Posterior vena cava (tissue), 2 donors: Measurements from ENCODE around the gene PKD1L1. TPM values are rescaled to one million over a fixed set of nuclear protein-coding genes. Genes with fewer than 3 reads are reported as not detected.

Source experiments
- DNase-seq: peaks from one replicate; pipeline ENCODE4 v3.0.0-alpha.2; 2020; ENCODE audit warnings: low spot score
- intact Hi-C, 2 donors: fragments of 100-400 bp; cut with DNase I; formaldehyde crosslinking; loops; one replicate each; pipeline versions ENCODE4 v1.14.1 to v1.14.2; 2022 to 2023
- total RNA-seq, 2 donors: library from RNA; stranded (reverse); fragmentation: NEBNext Ultra II Directional; extraction: Animal tissue kit (Norgen Biotek cat#: 25700); gene quantifications; one replicate each; pipeline ENCODE4 v1.2.1, GENCODE V29; 2021
- donor health status: DM: yes; HTN: yes; CAD: no.
- donor health status: DM: yes; HTN: yes; CAD: no.

The PKD1L1 gene
- total RNA-seq, 2 donors from 2014 or later: 0.88 to 0.90 TPM

GRCh38 chr7:47787249-47788069 is 160.8 kb downstream of the PKD1L1 start:
- no peak for DNase-seq
- intact Hi-C loops: no loop called here

DNA sequence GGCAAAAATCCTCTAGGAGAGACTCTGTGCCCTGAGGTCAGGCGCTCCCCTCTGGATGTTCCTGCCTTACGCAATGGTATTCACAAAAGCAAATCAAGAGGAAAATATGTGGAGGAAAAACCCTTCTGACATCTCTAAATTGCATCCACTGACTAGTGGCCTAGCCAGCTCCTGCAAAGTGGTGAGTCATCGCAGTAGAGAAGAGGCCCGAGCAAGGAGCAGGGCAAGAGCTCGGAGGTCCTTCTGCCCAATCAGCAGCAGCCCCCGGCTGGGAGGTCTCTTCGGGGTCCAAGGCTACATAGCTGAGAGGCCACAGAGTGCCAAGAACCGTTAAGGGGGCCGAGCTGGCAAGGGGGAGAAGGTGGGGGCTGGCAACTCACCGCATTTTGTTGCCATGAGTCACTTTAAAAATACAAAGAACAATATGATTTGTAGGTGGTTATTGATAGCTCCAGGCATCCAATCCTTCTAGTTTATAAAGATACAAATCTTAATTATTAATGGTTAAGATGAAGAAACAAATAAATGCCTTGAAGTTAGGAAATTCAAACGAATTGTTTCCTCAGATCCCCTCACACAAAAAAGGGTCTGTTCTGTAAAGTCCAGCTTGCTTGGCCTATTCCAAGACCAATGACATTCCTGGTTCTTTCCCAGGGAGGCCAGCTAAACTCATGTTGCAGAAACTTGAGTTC is 161.6 kb downstream of the PKD1L1 start:
- DNase-seq: peak; percentile 87
- intact Hi-C loops: no loop called here

GRCh38 chr7:47785923-47786556 is 162.2 kb downstream of the PKD1L1 start:
- DNase-seq: no peak
- intact Hi-C loops: no loop called here

DNA sequence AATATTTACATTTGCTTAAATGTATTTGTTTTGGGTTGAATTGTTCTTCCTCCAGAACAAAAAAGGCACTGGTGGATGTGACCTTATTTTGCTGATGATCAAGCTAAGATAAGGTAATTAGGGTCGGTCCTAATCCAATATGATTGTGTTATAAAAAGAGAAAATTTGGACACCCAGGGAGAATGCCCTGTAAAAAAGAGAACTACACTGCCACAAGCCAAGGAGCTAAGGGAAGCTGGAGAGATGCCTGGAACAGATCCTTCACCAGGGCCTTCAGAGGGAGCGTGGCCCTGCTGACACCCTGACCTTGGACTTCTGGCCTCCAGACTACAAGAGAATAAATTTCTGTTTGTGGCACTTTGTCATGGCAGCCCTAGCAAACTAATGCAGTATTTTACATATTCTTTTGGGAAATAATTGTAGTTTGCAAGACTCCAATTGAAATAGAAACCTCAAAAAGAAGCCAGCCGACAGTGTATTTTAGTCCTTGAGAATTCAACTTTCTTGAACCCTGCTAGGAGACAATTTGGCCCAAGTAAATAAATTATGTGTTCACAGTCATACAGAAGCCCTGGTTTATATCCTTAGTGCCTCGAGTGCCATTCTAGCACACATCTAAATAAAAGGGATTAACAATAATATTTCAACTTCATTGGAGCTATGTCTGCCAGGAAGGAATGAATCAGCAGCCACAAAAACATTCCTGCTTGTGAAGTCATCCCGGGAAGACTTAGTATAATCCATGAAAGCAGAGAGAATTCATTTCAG is 164.6 kb downstream of the PKD1L1 start:
- no peak for DNase-seq

GRCh38 chr7:47782792-47783191 is 165.5 kb downstream of the PKD1L1 start:
- DNase-seq: no peak
- intact Hi-C loops: no loop called here

More for the DNA sequence above, 164.6 kb downstream of the PKD1L1 start:
- intact Hi-C loops: no loop called here

DNA sequence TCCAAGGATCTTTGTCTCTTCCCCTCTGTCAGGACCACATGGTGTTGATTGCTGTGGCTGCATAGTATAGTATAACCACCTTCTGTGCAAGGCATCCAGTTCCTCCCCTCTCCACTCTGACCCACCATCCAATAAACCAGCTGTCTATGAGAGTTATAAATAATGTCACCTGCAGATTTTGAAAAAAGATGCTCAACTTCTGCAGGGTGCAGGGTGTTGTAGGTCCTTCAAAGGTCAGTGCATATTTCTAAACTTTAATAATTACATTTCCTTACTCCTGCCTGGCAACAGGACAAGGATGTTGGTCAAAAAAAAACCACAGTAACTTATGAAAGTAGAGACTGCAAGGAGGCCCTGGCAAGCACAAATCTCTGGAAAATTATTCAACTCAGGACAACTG is 166.2 kb downstream of the PKD1L1 start:
- no peak for DNase-seq
- intact Hi-C loops: no loop called here

DNA sequence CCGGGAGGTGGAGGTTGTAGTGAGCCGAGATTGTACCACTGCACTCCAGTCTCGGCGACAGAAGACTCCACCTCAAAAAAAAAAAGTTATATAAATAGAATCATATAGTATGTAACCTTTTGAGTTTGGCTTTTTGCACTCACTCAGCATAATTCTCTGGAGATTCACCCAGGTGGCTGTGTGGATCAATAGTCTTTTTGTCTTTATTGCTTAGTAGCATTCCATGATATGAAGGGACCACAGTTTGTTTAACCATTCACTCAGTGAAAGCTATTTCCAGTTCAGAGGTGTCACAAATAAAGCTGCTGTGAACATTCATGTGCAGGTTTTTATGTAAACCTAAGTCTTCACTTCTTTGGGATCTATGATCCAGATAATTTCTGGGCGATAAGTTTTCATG is 167.7 kb downstream of the PKD1L1 start:
- no peak for DNase-seq
- intact Hi-C loops: no loop called here

DNA sequence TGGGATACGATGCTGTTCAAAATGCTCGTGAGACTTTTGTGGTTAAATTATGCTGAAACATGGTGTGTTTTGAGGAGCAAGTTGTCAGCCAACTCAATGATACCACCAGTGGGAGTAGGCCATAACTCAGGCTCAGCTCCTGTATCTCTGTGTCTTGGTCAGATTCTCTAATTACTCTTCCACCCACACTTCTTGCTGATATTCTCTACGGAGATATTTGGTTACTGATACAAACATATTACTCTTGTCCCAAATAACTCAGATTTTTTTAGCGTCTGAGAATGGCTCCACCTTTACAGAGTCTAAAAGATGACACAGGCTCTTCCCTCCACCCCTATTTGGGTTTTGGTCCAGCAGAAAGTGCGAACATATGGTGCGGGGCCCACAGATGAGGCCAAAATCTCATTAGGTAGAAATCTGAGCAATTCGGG is 168.9 kb downstream of the PKD1L1 start:
- intact Hi-C loops: no loop called here
- DNase-seq: no peak

DNA sequence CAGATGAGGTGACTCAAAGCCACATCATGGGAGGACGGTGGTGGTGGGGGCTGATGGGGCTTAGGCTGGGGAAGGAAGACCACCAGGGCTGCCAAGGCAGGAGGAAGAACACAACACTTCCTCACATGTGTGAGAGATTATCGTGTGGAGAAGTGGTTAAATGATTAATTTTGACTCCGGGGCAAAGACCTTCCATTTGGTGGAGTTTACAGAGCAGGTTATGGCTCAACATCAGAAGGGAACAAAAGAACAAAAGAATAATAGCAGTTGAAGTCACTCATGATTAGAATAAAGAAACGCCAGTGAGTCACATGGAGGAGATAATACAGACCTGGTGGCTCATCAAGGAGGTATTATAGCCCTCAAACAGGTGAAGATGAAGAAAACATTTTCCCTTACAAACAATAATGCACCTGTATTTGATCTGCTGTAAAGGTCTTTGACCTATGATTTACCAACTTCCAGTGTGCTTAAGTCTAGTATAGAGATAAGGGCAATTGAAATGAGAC is 170.1 kb downstream of the PKD1L1 start:
- no peak for DNase-seq
- intact Hi-C loops: no loop called here

DNA sequence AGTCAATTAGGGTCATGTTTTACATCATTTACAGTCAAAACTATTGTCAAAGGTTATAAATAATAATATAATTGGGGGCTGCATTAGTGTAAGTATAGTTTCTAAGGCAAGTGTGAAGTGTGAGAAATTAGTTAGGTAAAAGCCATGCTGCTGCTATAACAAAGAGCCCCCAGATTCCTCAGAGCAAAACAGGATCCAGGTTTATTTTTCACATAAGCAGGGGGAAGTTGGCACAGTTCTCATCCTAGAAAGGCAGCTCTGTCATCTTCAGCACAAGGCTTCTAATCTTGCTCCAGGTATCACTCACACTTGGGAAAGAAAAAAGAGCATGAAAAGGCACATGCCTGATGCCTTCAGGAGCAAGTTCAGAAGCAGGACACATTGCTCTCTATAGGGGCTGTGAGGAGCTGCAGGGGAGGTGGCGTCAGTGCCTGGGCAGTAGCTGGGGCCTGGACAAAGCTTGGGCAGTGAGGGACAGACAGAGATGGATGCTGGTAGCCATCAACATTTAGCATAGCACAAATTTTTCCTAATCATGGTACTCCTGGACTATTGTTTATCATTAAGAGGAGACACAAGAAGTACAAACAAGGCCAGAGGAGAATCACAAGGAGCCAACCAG is 170.6 kb downstream of the PKD1L1 start:
- intact Hi-C loops: no loop called here
- no peak for DNase-seq

DNA sequence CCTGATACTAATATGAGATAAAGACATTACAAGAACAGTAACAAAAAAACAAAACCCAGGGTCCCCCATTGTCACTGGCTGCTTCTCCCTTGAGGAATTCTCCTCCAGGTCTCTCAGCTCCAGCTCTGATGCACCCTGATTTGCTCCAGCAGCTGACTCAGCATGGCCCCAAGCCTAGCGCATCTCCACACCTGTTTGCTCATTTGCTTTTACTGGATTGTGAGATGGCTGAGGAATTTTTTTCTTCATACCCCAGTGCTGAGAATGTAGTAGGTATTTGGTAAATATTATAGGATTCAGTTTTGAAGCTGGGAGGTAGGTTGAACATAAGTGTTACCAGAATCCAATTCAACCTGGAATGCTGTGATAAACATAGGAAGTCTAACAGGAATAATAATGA is 171.9 kb downstream of the PKD1L1 start:
- no peak for DNase-seq
- intact Hi-C loops: no loop called here

DNA sequence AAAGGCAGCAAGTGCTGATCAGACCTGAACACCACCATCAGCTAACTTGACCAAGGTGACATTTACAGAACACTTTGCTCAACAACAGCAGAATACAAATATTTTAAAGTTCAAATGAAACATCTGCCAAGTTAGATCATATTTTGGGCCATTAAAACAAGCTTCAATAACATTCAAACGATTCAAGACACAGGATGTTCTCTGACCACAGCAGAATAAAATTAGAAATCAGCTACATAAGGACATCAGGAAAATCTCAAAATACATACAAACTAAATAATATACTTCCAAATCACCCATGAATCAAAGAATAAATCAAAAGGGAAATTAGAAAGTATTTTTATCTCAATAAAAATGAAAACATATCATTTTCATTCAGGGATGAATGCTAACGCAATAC is 173.0 kb downstream of the PKD1L1 start:
- intact Hi-C loops: no loop called here
- no peak for DNase-seq

- DNase-seq: no peak
- intact Hi-C loops: no loop called here
These were observed 175.8 kb downstream of the PKD1L1 start for GRCh38 chr7:47772492-47772891.

DNA sequence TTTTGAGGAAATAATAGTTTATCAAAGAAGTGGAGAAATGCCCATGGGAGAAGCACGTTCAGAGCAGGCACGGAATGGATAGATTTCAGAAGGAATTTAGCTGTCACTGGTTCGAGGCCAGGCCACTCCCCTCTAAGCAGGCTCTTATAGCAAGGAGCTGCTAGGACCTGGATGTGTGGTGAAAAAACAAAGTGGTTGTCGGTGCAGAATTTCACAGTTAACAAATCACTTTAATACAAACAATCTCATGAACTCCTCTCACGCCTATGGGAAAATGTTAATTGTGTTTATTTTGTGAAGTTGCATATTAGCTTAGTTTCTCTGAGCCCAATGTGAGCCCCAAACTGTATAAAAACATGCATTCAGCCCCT is 176.3 kb downstream of the PKD1L1 start:
- no peak for DNase-seq
- intact Hi-C loops: no loop called here

- peak; percentile 85 for DNase-seq
- intact Hi-C loops: no loop called here
These were observed 176.8 kb downstream of the PKD1L1 start for GRCh38 chr7:47771336-47771989.

DNA sequence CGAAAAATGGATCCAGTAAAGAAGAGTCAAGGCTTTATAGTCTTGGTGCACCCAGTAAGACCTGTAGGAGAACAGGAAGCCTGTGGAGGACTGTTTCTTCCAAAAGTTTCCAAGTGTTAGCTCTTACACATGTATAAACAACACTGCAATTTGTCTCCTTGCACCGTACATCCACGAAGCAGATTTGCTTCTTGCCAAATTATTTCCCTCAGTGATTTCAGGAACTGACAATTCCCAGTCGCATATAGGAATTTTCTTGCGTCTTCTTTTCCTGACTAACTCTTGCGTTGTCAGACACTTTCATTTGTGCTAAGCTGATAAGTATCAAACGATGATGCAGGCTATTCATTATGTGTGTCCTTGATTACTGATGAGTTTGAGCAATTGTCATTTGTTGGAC is 182.1 kb downstream of the PKD1L1 start:
- intact Hi-C loops: no loop called here
- DNase-seq: no peak

DNA sequence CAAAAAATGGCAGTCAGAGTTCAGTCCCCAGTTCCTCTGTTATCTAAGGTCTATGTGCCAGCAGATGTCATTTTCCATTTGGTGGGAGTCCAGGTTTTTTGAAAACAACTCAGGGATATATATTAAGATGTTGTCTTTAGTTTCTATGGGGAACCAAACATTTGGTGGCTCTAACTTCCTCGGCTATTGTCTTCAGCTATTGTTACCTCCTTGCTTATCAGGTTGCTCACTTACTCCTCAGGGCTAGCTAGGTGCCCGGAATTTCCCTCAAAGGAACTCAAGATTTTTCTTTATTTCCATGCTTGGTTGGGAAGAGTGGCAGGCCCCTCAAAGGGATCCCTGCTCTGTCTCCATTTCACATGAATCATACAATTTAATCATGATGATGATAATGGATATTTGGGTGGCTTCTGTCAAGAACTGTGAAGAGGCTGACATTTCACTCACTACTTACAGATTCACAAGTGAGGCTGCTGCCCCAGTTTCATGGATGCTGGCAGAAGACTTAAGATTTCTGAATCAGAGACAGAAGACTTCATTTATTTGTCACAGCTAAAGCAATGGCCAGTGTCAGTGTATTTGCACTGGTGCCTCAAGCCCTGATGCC is 182.8 kb downstream of the PKD1L1 start:
- intact Hi-C loops: no loop called here

GRCh38 chr7:47764746-47765145 is 183.5 kb downstream of the PKD1L1 start:
- no peak for DNase-seq
- intact Hi-C loops: no loop called here

More for the DNA sequence above, 182.8 kb downstream of the PKD1L1 start:
- DNase-seq: no peak
